ENCODE measurements around the gene ZNF564. TPM values are rescaled to one million over a fixed set of nuclear protein-coding genes. Genes with fewer than 3 reads are reported as not detected.
A peak's percentile ranks its signal among the peaks of the same experiment; 100 is the strongest.

Gene ZNF564
- total and polyA plus RNA-seq, 2 experiments from 2014 or later, result 7.3 to 12.8 TPM

GRCh38 chr19:12543855-12544254 is 7.4 kb downstream of the ZNF564 start:
- DNase-seq (ENCODE audit: low read depth in 1 of 2, low spot score in 1 of 2), result peak in 1 of 2 donors; percentile 41
- Histone ChIP-seq H3K4me1 (ENCODE audit: low read depth) (no peaks in the 10 kb centered on the region), H3K4me3 (no peak overlapping the region), H3K36me3 (no peaks in the 10 kb centered on the region), H3K27me3 (no peaks in the 10 kb centered on the region), H3K27ac (no peak overlapping the region), H3K9me3 (ENCODE audit: low read depth) (no peaks in the 10 kb centered on the region)
- TF ChIP-seq, protein P1, sequence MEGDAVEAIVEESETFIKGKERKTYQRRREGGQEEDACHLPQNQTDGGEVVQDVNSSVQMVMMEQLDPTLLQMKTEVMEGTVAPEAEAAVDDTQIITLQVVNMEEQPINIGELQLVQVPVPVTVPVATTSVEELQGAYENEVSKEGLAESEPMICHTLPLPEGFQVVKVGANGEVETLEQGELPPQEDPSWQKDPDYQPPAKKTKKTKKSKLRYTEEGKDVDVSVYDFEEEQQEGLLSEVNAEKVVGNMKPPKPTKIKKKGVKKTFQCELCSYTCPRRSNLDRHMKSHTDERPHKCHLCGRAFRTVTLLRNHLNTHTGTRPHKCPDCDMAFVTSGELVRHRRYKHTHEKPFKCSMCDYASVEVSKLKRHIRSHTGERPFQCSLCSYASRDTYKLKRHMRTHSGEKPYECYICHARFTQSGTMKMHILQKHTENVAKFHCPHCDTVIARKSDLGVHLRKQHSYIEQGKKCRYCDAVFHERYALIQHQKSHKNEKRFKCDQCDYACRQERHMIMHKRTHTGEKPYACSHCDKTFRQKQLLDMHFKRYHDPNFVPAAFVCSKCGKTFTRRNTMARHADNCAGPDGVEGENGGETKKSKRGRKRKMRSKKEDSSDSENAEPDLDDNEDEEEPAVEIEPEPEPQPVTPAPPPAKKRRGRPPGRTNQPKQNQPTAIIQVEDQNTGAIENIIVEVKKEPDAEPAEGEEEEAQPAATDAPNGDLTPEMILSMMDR (IDR thresholded peaks at IDR 0.05; ENCODE audit: low read depth, low read length), result no peak

GRCh38 chr19:12527034-12527836 is 24.0 kb downstream of the ZNF564 start:
- Histone ChIP-seq H3K4me3 (no peak overlapping the region), H3K36me3 (peaks cover 37% of the 10 kb centered on the region), H3K4me1 (ENCODE audit: low read depth) (no peaks in the 10 kb centered on the region), H3K27ac (no peak overlapping the region), H3K27me3 (no peaks in the 10 kb centered on the region), H3K9me3 (ENCODE audit: low read depth) (peaks cover 24% of the 10 kb centered on the region)
- DNase-seq (ENCODE audit: low read depth in 1 of 2, low spot score in 1 of 2), result peak; percentile 8 to 43
- TF ChIP-seq, protein P1 (IDR thresholded peaks at IDR 0.05; ENCODE audit: low read depth, low read length), result no peak

DNA sequence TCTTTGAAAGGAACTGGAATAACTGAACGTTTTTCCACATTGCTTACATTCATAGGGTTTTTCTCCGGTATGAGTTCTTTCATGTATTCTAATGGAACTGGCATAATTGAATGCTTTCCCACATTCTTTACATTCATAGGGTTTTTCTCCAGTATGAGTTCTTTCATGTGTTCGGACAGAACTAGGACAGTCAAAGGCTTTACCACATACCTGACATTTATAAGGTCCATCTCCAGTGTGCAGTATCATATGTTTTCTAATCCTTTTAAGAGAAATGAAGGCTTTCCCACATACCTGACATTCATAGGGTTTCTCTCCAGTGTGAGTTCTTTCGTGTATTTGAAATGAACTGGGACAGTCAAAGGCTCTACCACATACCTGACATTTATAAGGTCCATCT is 24.7 kb downstream of the ZNF564 start:
- Histone ChIP-seq H3K27me3 (no peaks in the 10 kb centered on the region), H3K9me3 (ENCODE audit: low read depth) (peaks cover 24% of the 10 kb centered on the region), H3K36me3 (peaks cover 38% of the 10 kb centered on the region), H3K4me3 (no peak overlapping the region), H3K27ac (no peak overlapping the region), H3K4me1 (ENCODE audit: low read depth) (no peaks in the 10 kb centered on the region)
- DNase-seq (ENCODE audit: low read depth in 1 of 2, low spot score in 1 of 2), result no peak
- TF ChIP-seq, protein P1 (IDR thresholded peaks at IDR 0.05; ENCODE audit: low read depth, low read length), result no peak

- Histone ChIP-seq H3K9me3 (ENCODE audit: low read depth) (peaks cover 16% of the 10 kb centered on the region), H3K4me1 (ENCODE audit: low read depth) (no peaks in the 10 kb centered on the region), H3K27ac (no peak overlapping the region), H3K4me3 (no peak overlapping the region), H3K27me3 (no peaks in the 10 kb centered on the region), H3K36me3 (peaks cover 22% of the 10 kb centered on the region)
- TF ChIP-seq, protein P1 (IDR thresholded peaks at IDR 0.05; ENCODE audit: low read depth, low read length), result no peak
- DNase-seq (ENCODE audit: low read depth in 1 of 2, low spot score in 1 of 2), result no peak
These were observed 29.3 kb downstream of the ZNF564 start for GRCh38 chr19:12521996-12522395.

DNA sequence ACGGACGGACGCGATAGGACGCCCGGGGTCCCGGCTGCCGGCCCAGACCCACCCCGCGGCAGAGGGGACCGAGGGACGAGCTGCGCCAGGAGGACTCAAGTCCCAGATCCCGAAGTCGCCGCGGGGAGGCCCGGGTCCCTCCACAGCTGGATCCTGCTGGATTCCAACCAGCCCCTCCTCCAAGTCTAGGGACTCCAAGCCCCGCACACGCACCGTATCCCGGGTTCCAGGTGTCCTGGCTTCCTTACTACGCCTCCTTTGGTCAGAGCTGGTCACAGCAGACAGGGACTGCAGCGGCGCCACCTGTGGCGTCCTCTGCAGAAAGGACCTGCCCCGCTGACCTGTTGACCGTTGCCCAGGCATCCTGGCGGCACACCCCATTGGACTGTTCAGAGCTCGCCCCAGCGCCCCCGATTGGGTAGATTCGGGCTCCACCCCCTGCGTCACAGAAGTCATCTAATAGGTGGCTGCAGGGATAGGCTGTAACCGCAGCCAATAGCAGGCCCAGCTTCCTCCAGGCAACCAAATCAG is 37.7 kb downstream of the ZNF564 start:
- Histone ChIP-seq H3K36me3 (no peaks in the 10 kb centered on the region), H3K9me3 (ENCODE audit: low read depth) (no peaks in the 10 kb centered on the region), H3K4me3 (no peak overlapping the region), H3K27me3 (no peaks in the 10 kb centered on the region), H3K4me1 (ENCODE audit: low read depth) (no peaks in the 10 kb centered on the region), H3K27ac (no peak overlapping the region)
- TF ChIP-seq, protein P1 (IDR thresholded peaks at IDR 0.05; ENCODE audit: low read depth, low read length), result no peak
- no peak for DNase-seq (ENCODE audit: low read depth in 1 of 2, low spot score in 1 of 2)
